ENCODE results near the gene REC114. TPM values are rescaled to one million over a fixed set of nuclear protein-coding genes. Genes with fewer than 3 reads are reported as not detected.

Gene REC114
- polyA plus RNA-seq, 3 donors, result not detected

DNA sequence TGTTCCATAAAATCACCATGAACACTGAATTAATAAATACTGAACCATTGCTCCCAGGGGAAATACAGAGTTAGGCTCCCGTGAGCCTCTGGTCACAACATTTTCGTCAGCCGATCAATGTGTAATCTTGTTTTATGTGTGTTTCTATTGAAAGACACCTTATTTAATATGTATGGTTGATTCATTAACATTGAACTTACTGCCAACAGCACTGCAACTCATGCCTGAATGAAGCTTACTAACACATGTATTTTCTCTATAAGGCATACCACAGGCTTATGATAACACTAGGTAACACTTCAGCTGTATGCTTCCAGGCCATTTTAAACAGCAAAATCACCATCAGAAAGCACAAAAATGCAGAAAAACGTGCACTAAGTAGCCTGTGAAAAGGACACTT is 9.1 kb upstream of the REC114 start:
- intact Hi-C loops (cut with micrococcal nuclease), result no loop called here
- H3K9me3 Mint-ChIP-seq, result peaks cover 0 to 1% (median 0%) of the 10 kb centered on the region in 7 donors
- no peak overlapping the region for H3K4me3 Mint-ChIP-seq
- DNase-seq, result no peak
- H3K27ac Mint-ChIP-seq, result no peak overlapping the region
- TF ChIP-seq, protein P1, sequence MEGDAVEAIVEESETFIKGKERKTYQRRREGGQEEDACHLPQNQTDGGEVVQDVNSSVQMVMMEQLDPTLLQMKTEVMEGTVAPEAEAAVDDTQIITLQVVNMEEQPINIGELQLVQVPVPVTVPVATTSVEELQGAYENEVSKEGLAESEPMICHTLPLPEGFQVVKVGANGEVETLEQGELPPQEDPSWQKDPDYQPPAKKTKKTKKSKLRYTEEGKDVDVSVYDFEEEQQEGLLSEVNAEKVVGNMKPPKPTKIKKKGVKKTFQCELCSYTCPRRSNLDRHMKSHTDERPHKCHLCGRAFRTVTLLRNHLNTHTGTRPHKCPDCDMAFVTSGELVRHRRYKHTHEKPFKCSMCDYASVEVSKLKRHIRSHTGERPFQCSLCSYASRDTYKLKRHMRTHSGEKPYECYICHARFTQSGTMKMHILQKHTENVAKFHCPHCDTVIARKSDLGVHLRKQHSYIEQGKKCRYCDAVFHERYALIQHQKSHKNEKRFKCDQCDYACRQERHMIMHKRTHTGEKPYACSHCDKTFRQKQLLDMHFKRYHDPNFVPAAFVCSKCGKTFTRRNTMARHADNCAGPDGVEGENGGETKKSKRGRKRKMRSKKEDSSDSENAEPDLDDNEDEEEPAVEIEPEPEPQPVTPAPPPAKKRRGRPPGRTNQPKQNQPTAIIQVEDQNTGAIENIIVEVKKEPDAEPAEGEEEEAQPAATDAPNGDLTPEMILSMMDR (IDR thresholded peaks at IDR 0.05), result no peak
- Histone ChIP-seq H3K4me1 (ENCODE audit: control insufficient read depth in 1 of 2, insufficient read depth in 2 of 2, low read length in 2 of 2) (no peaks in the 10 kb centered on the region), H3K79me2 (ENCODE audit: insufficient read depth, low read length) (no peaks in the 10 kb centered on the region), H3K9me3 (replicated peaks in 1 of 2; ENCODE audit: control insufficient read depth in 1 of 2, insufficient read depth in 1 of 2, low read length in 2 of 2) (no peaks in the 10 kb centered on the region), H3K27me3 (ENCODE audit: control insufficient read depth in 2 of 2, insufficient read depth in 2 of 2, low read length in 2 of 2) (peaks cover 16 to 38% of the 10 kb centered on the region in 2 donors), H2AFZ (ENCODE audit: insufficient read depth, low read depth, low read length, poor library complexity, severe bottlenecking) (no peak overlapping the region), H3K4me3 (replicated peaks in 1 of 3; ENCODE audit: low read depth in 2 of 3, low read length in 3 of 3) (no peak overlapping the region), H3K27ac (ENCODE audit: low read depth in 1 of 2, low read length in 2 of 2) (no peak overlapping the region), H4K20me1 (ENCODE audit: insufficient read depth, low read length) (no peaks in the 10 kb centered on the region), H3K36me3 (replicated peaks in 1 of 2; ENCODE audit: control insufficient read depth in 1 of 2, insufficient read depth in 2 of 2, low read length in 2 of 2) (no peaks in the 10 kb centered on the region), H3K9ac (ENCODE audit: insufficient read depth, low read length, poor library complexity, severe bottlenecking) (no peak overlapping the region), H3K4me2 (replicated peaks; ENCODE audit: extremely low read depth, low read length, poor library complexity, severe bottlenecking) (no peak overlapping the region)
- H3K36me3 Mint-ChIP-seq, result no peaks in the 10 kb centered on the region
- peaks cover 13 to 43% (median 20%) of the 10 kb centered on the region in 3 donors for H3K27me3 Mint-ChIP-seq (ENCODE audit: low read depth in 3 of 3)
- WGBS (ENCODE audit: insufficient coverage), result 88% methylated on average over 1 of the region's 4 CpGs
- H3K4me1 Mint-ChIP-seq, result peaks cover 2% of the 10 kb centered on the region

DNA sequence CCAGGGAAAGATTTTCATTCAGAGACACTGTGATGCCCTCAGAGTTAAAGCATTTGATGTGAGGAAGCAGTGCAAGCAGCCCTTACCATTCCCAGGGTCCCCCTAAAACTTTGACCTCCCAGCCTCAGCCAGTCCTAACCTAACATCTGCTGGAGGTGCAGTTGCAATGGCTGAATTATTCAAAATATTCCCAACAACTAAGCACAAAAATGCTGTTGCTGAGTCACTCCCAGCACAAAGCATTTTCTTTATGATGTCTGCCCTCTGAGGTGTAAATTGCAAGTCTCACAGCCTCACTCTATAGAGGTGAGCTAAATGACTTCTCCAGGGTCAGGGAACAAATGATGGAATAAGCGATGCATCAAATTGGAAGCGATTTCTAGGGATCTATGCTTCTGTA is 6.4 kb upstream of the REC114 start:
- H3K36me3 Mint-ChIP-seq, result no peaks in the 10 kb centered on the region
- TF ChIP-seq, protein P1 (IDR thresholded peaks at IDR 0.05), result no peak
- peaks cover 12 to 32% of the 10 kb centered on the region in 2 donors for H3K27me3 ChIP-seq (ENCODE audit: control insufficient read depth in 2 of 2, insufficient read depth in 2 of 2, low read length in 2 of 2)
- H3K9me3 ChIP-seq (replicated peaks in 1 of 2; ENCODE audit: control insufficient read depth in 1 of 2, insufficient read depth in 1 of 2, low read length in 2 of 2), result no peaks in the 10 kb centered on the region
- no peak overlapping the region for H3K9ac ChIP-seq (ENCODE audit: insufficient read depth, low read length, poor library complexity, severe bottlenecking)
- no peak overlapping the region for H3K4me2 ChIP-seq (replicated peaks; ENCODE audit: extremely low read depth, low read length, poor library complexity, severe bottlenecking)
- no peaks in the 10 kb centered on the region for H3K4me1 ChIP-seq (ENCODE audit: control insufficient read depth in 1 of 2, insufficient read depth in 2 of 2, low read length in 2 of 2)
- no peak overlapping the region for H3K4me3 Mint-ChIP-seq
- peaks cover 2% of the 10 kb centered on the region for H3K4me1 Mint-ChIP-seq
- no peak overlapping the region for H2AFZ ChIP-seq (ENCODE audit: insufficient read depth, low read depth, low read length, poor library complexity, severe bottlenecking)
- H3K27ac ChIP-seq (ENCODE audit: low read depth in 1 of 2, low read length in 2 of 2), result no peak overlapping the region
- intact Hi-C loops (cut with micrococcal nuclease), result no loop called here
- no peak for DNase-seq
- H3K36me3 ChIP-seq (replicated peaks in 1 of 2; ENCODE audit: control insufficient read depth in 1 of 2, insufficient read depth in 2 of 2, low read length in 2 of 2), result no peaks in the 10 kb centered on the region
- H3K27me3 Mint-ChIP-seq (ENCODE audit: low read depth in 3 of 3), result peaks cover 7 to 47% (median 15%) of the 10 kb centered on the region in 3 donors
- H3K9me3 Mint-ChIP-seq, result peaks cover 0 to 1% (median 0%) of the 10 kb centered on the region in 7 donors
- H3K4me3 ChIP-seq (replicated peaks in 1 of 3; ENCODE audit: low read depth in 2 of 3, low read length in 3 of 3), result no peak overlapping the region
- no peaks in the 10 kb centered on the region for H4K20me1 ChIP-seq (ENCODE audit: insufficient read depth, low read length)
- no CpG with 5 or more reads among the region's 2 CpGs for WGBS (ENCODE audit: insufficient coverage)
- H3K27ac Mint-ChIP-seq, result no peak overlapping the region
- H3K79me2 ChIP-seq (ENCODE audit: insufficient read depth, low read length), result no peaks in the 10 kb centered on the region

All from CD14-positive monocyte (primary cell).